C4-2B (cell line): ENCODE data around the gene ZNF385D.

Experiments
- CTCF ChIP-seq: fragments of 450-650 bp; conservative IDR thresholded peaks from 2 replicates; pipeline ENCODE4 v1.5.1; 2017; ENCODE audit warnings: mild to moderate bottlenecking
- ZFX ChIP-seq: fragments of 450-650 bp; IDR thresholded peaks from 2 replicates; pipeline ENCODE4 v1.6.1; 2017

GRCh38 chr3:21691036-21691435 lies 60.0 kb downstream of the ZNF385D start:
- TF ChIP-seq CTCF (no peak), ZFX (no peak)
